ENCODE data around the gene ZNF432.

ZNF432 gene

GRCh38 chr19:51986309-51987291, 62.0 kb downstream of the ZNF432 start, which contains the start of gene ZNF350:
Gene ZNF350 (minus strand): TSS chr19:51986840. CDS start chr19:51974360, 12,480 bp downstream.
- H3K9ac ChIP-seq (ENCODE audit: low read length): no peak within 1 kb of the TSS
- H3K9me2 ChIP-seq (ENCODE audit: low read depth, low read length): no peaks in the 10 kb centered on the region
- no peak within 1 kb of the TSS for H2AFZ ChIP-seq (ENCODE audit: low read length)
- no peaks in the 10 kb centered on the region for H3K79me2 ChIP-seq (ENCODE audit: insufficient read depth, low read length)
- H3K4me3 ChIP-seq (ENCODE audit: low read depth, low read length, poor library complexity, severe bottlenecking): no peak within 1 kb of the TSS
- H3K27me3 ChIP-seq (ENCODE audit: insufficient read depth, low read length): no peaks in the 10 kb centered on the region
- H3K4me2 ChIP-seq (ENCODE audit: low read length): no peak within 1 kb of the TSS
- H3K36me3 ChIP-seq (ENCODE audit: insufficient read depth, low read length): no peaks in the 10 kb centered on the region
- TF ChIP-seq CTCF (IDR thresholded peaks at IDR 0.05; ENCODE audit: low read length) (no peak), EZH2 (IDR thresholded peaks at IDR 0.05; ENCODE audit: borderline replicate concordance, low read length) (no peak)
- H3K9me3 ChIP-seq (ENCODE audit: low read length): peaks cover 26% of the 10 kb centered on the region
- H3K27ac ChIP-seq (ENCODE audit: low read depth, low read length, poor library complexity, severe bottlenecking): no peak within 1 kb of the TSS
- H3F3A ChIP-seq (ENCODE audit: insufficient read depth, low read length): no peaks in the 10 kb centered on the region
- H3K4me1 ChIP-seq (ENCODE audit: insufficient read depth, low read length, severe bottlenecking): no peaks in the 10 kb centered on the region
- no peaks in the 10 kb centered on the region for H4K20me1 ChIP-seq (ENCODE audit: insufficient read depth, low read length)

- Histone ChIP-seq H3K4me2 (ENCODE audit: low read length) (no peak overlapping the region), H3K9me3 (ENCODE audit: low read length) (peaks cover 18% of the 10 kb centered on the region), H3K9me2 (ENCODE audit: low read depth, low read length) (no peaks in the 10 kb centered on the region), H4K20me1 (ENCODE audit: insufficient read depth, low read length) (no peaks in the 10 kb centered on the region), H3K27ac (ENCODE audit: low read depth, low read length, poor library complexity, severe bottlenecking) (no peak overlapping the region), H3K79me2 (ENCODE audit: insufficient read depth, low read length) (no peaks in the 10 kb centered on the region), H2AFZ (ENCODE audit: low read length) (no peak overlapping the region), H3K36me3 (ENCODE audit: insufficient read depth, low read length) (no peaks in the 10 kb centered on the region), H3K9ac (ENCODE audit: low read length) (no peak overlapping the region), H3K4me3 (ENCODE audit: low read depth, low read length, poor library complexity, severe bottlenecking) (no peak overlapping the region), H3F3A (ENCODE audit: insufficient read depth, low read length) (no peaks in the 10 kb centered on the region), H3K27me3 (ENCODE audit: insufficient read depth, low read length) (no peaks in the 10 kb centered on the region), H3K4me1 (ENCODE audit: insufficient read depth, low read length, severe bottlenecking) (no peaks in the 10 kb centered on the region)
- no peak for TF ChIP-seq EZH2 (IDR thresholded peaks at IDR 0.05; ENCODE audit: borderline replicate concordance, low read length)
- no peak for TF ChIP-seq CTCF (IDR thresholded peaks at IDR 0.05; ENCODE audit: low read length)
Measured at GRCh38 chr19:51983361-51983760, 65.3 kb downstream of the ZNF432 start.
